GM19238 (cell line): ENCODE measurements around the gene TRPM6.
A peak's percentile ranks its signal among the peaks of the same experiment; 100 is the strongest.
"Not testable (repeated sequence)": the region's sequence is repeated elsewhere in the genome, so short reads cannot be mapped to it uniquely, and the experiment has no call there.

ENCODE experiments used
- DNase-seq: peaks from one replicate; pipeline ENCODE4 v3.0.0; 2011; ENCODE audit warnings: low spot score; ENCODE audit not compliant: insufficient read length

The TRPM6 gene

GRCh38 chr9:74856989-74857388 lies 30.7 kb downstream of the TRPM6 start:
- no peak for DNase-seq

- DNase-seq, result no peak
These were observed 32.6 kb downstream of the TRPM6 start for GRCh38 chr9:74855072-74855471.

- DNase-seq, result not testable (repeated sequence)
These were observed 34.7 kb downstream of the TRPM6 start for GRCh38 chr9:74853024-74853423.

- no peak for DNase-seq
These were observed 39.6 kb downstream of the TRPM6 start for GRCh38 chr9:74848153-74848525.

GRCh38 chr9:74847478-74848152 lies 40.1 kb downstream of the TRPM6 start:
- no peak for DNase-seq

- no peak for DNase-seq
These were observed 41.0 kb downstream of the TRPM6 start for GRCh38 chr9:74846766-74847165.

- no peak for DNase-seq
These were observed 49.4 kb downstream of the TRPM6 start for GRCh38 chr9:74838351-74838750.

GRCh38 chr9:74824654-74825053 lies 63.1 kb downstream of the TRPM6 start:
- DNase-seq, result no peak

GRCh38 chr9:74821636-74822035 lies 66.1 kb downstream of the TRPM6 start:
- DNase-seq, result no peak

GRCh38 chr9:74817816-74818215 lies 69.9 kb downstream of the TRPM6 start:
- no peak for DNase-seq

- no peak for DNase-seq
These were observed 70.4 kb downstream of the TRPM6 start for GRCh38 chr9:74817281-74817810.

GRCh38 chr9:74810200-74810599 lies 77.5 kb downstream of the TRPM6 start:
- DNase-seq, result no peak

GRCh38 chr9:74804018-74804385 lies 83.7 kb downstream of the TRPM6 start:
- no peak for DNase-seq

- DNase-seq, result no peak
These were observed 84.2 kb downstream of the TRPM6 start for GRCh38 chr9:74803376-74804017.

GRCh38 chr9:74800226-74800625 lies 87.5 kb downstream of the TRPM6 start:
- no peak for DNase-seq

GRCh38 chr9:74795803-74796202 lies 91.9 kb downstream of the TRPM6 start:
- no peak for DNase-seq

- DNase-seq, result no peak
These were observed 92.6 kb downstream of the TRPM6 start for GRCh38 chr9:74795081-74795480.

- DNase-seq, result no peak
These were observed 103.2 kb downstream of the TRPM6 start for GRCh38 chr9:74784506-74784905.

GRCh38 chr9:74783408-74783807 lies 104.3 kb downstream of the TRPM6 start:
- no peak for DNase-seq

- peak; percentile 15 for DNase-seq
These were observed 110.4 kb downstream of the TRPM6 start for GRCh38 chr9:74777136-74777879.

- DNase-seq, result no peak
These were observed 112.3 kb downstream of the TRPM6 start for GRCh38 chr9:74775396-74775795.

GRCh38 chr9:74773886-74774479 lies 113.7 kb downstream of the TRPM6 start:
- DNase-seq, result peak; percentile 19
